GM12873 (cell line): ENCODE results near the gene PRLR.
A peak's percentile ranks its signal among the peaks of the same experiment; 100 is the strongest.

Experiments
- TF ChIP-seq, protein P1 (sequence below): IDR thresholded peaks from 2 replicates; pipeline ENCODE4 v1.5.1; 2012; ENCODE audit warnings: low read depth, mild to moderate bottlenecking, moderate library complexity, low read length, control low read depth; ENCODE audit not compliant: insufficient read depth; ENCODE audit errors: missing control alignments

The PRLR gene

DNA sequence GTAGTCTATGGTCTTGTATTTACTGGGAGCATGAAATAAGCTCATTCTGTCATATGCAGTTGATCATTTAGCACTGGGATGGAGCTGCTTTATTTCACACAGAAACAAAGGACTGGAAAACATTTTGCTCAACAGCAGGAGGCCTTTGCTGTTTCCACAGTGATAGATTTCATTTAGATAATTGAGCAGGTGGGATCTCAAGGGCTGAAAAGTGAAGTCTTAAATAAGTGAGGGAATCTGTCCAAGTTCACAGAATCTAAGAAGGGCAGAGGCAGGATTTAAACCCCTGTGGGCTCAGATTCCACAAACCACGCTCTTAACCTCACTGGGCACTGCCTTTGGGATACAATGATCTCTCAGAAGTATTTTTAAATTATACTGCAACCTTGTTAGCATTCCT is 47.8 kb downstream of the PRLR start:
- TF ChIP-seq, protein P1, sequence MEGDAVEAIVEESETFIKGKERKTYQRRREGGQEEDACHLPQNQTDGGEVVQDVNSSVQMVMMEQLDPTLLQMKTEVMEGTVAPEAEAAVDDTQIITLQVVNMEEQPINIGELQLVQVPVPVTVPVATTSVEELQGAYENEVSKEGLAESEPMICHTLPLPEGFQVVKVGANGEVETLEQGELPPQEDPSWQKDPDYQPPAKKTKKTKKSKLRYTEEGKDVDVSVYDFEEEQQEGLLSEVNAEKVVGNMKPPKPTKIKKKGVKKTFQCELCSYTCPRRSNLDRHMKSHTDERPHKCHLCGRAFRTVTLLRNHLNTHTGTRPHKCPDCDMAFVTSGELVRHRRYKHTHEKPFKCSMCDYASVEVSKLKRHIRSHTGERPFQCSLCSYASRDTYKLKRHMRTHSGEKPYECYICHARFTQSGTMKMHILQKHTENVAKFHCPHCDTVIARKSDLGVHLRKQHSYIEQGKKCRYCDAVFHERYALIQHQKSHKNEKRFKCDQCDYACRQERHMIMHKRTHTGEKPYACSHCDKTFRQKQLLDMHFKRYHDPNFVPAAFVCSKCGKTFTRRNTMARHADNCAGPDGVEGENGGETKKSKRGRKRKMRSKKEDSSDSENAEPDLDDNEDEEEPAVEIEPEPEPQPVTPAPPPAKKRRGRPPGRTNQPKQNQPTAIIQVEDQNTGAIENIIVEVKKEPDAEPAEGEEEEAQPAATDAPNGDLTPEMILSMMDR: no peak

DNA sequence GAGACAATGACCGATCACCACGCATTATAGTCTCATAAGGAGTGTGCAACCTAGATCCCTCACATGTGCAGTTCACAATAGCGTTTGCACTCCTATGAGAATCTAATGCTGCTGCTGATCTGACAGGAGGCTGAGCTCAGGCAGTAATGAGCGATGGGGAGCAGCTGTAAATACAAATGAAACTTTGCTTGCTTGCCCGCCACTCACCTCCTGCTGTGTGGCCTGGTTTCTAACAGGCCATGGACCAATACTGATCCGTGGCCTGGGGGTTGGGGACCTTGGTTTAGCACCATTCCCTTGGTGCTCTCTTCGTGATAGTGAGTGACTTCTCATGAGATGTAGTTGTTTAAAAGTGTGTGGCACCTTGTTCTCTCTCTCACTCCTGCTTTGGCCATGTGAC is 50.2 kb downstream of the PRLR start:
- TF ChIP-seq, protein P1: no peak

DNA sequence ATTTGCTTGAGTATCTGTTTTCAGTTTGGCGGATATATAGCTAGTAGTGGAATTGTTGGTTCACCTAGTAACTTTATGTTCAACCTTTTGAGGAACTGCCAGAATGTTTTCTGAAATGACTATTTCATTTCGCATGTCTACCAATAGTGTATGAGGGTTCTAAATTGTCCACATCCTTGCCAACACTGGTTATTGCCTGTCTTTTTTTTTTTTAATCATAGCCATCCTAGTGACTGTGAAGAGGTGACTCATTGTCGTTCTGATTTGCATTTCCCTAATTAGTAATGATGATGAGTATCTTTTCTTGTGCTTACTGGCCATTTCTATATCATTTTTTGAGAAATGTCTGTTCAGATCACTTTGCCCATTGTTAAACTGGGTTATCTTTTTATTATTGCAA is 52.5 kb downstream of the PRLR start:
- TF ChIP-seq, protein P1: no peak

DNA sequence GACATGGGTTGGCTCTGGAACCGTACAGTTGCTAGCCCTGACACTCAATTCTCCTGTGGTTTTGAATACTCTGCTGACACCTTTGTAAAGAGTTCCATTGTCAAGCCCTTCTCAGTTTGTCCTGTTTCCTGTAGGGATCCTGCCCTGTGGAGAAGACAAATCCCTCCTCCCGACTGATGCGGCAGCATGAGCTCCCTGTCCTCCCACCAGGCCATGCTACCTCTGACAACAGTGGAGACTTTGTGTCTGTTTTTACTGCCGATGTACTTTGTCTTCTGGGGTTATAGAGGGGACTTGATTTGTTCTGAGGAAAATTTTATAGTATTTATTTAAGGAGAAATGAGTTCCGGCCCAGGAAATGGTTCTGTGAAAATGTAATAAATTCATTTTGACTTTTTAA is 57.8 kb downstream of the PRLR start:
- TF ChIP-seq, protein P1: no peak

DNA sequence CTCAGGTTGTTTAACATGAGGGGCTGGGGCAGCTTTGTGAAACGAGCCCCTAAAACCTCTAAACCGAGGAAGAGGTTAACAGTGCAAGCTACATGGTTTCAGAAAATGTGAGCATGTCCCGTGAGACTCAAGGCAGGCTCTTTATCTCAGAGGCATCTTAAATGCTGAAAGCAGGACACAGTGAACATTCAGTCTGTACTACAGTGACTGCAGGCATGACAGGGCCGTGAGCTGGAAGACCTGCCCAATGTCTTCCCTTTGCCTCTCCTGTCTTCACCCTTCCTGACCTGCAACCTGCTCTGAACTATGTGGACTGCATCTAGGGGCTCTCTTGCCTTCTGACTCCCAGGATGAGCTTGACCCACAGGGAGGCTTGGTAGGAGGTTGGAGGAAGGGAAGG is 58.3 kb downstream of the PRLR start:
- TF ChIP-seq, protein P1: no peak

DNA sequence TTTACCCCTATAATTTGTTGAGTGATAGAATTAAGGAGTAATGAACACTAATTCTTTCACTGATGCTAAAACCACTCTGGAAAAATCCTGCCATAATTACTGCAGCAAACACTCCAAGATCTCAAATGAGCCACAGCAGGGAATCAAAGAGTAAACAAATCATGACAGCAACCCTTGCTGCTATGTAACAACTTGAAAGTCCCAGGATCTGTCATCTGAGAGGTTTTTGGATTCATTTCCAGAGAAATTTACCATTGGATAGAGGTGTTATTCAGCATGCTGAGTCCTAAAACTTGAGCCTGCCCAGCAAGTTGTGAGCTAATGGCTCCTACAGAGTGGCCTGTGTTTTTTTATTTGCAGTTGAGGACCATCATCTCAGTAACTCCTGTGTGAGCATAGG is 59.2 kb downstream of the PRLR start:
- TF ChIP-seq, protein P1: no peak

DNA sequence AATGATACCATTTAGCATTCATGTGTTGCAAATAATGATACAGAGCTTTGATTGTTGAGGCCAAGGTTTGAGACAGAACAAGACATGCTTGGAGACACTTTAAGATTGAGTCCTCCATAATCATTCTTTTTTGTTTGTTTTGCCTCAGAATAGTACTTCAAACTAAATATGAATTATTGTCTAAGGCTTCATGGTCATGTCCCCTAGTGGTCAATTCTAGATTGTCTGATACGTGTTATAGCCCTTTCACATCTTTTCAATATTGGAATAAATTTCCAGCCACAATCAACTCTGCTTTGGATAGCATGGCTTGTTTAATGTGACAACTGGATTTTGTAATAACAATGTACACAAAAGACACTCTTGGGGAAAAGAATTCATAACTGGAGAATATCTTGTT is 64.2 kb downstream of the PRLR start:
- TF ChIP-seq, protein P1: peak; percentile 25
